Upper lobe of right lung (tissue), 1 donor: ENCODE data around the gene SFT2D3. TPM values are rescaled to one million over a fixed set of nuclear protein-coding genes. Genes with fewer than 3 reads are reported as not detected.

Experiments used
- ATAC-seq: fragments of 200-7000 bp; cut with Tn5 transposase; one replicate; pipeline ENCODE4 v1.9.1; 2020; ENCODE audit warnings: mild to moderate bottlenecking, moderate library complexity
- DNase-seq: peaks from one replicate; pipeline ENCODE4 v3.0.0-alpha.2; 2020
- H3K27ac ChIP-seq: fragments of 200-600 bp; one replicate; pipeline ENCODE4 v1.8.0; 2022
- H3K27me3 ChIP-seq: fragments of 200-600 bp; one replicate; pipeline ENCODE4 v1.8.0; 2022; ENCODE audit warnings: mild to moderate bottlenecking
- H3K36me3 ChIP-seq: fragments of 200-600 bp; one replicate; pipeline ENCODE4 v1.8.0; 2022
- H3K4me1 ChIP-seq: fragments of 200-600 bp; one replicate; pipeline ENCODE4 v1.8.0; 2022
- H3K4me3 ChIP-seq: fragments of 200-600 bp; one replicate; pipeline ENCODE4 v1.8.0; 2022; ENCODE audit warnings: mild to moderate bottlenecking
- H3K9me3 ChIP-seq: fragments of 200-600 bp; one replicate; pipeline ENCODE4 v1.8.0; 2022
- CTCF ChIP-seq: fragments of 200-600 bp; IDR thresholded peaks from one replicate; pipeline ENCODE4 v1.8.0; 2022; ENCODE audit warnings: antibody characterized with exemption
- intact Hi-C: fragments of 100-400 bp; cut with DNase I; formaldehyde crosslinking; loops from one replicate; pipeline ENCODE4 v1.11.0; 2022
- total RNA-seq: library from RNA; stranded (reverse); fragmentation: NEBNext Ultra II Directional; extraction: Animal tissue kit (Norgen Biotek cat#: 25700); gene quantifications from one replicate; pipeline ENCODE4 v1.2.1, GENCODE V29; 2021
- donor health status: DM: no; HTN: yes; CAD: no; lungs with severe emphysema.

The SFT2D3 gene
- total RNA-seq, 1 donor from 2014 or later, result 7.7 TPM

- no peaks in the 10 kb centered on the region for H3K27me3 ChIP-seq
- H3K36me3 ChIP-seq, result no peaks in the 10 kb centered on the region
- no peak for TF ChIP-seq CTCF
- ATAC-seq, result no peak
- no peak overlapping the region for H3K27ac ChIP-seq
- no peak overlapping the region for H3K4me3 ChIP-seq
- H3K4me1 ChIP-seq, result peaks cover 5% of the 10 kb centered on the region
- intact Hi-C loops, result no loop called here
- DNase-seq, result no peak
- no peaks in the 10 kb centered on the region for H3K9me3 ChIP-seq
Measured at GRCh38 chr2:127654838-127655175, 46.5 kb upstream of the SFT2D3 start.

GRCh38 chr2:127655209-127656073, 45.9 kb upstream of the SFT2D3 start:
- Histone ChIP-seq H3K9me3 (no peaks in the 10 kb centered on the region), H3K4me1 (peaks cover 5% of the 10 kb centered on the region), H3K36me3 (no peaks in the 10 kb centered on the region), H3K27me3 (no peaks in the 10 kb centered on the region), H3K4me3 (no peak overlapping the region), H3K27ac (peak overlapping the region; percentile 65)
- intact Hi-C loops, result no loop called here
- DNase-seq (no peak), ATAC-seq (no peak)
- TF ChIP-seq CTCF, result no peak

- TF ChIP-seq CTCF, result no peak
- Histone ChIP-seq H3K27ac (peak overlapping the region; percentile 73), H3K9me3 (no peaks in the 10 kb centered on the region), H3K4me3 (no peak overlapping the region), H3K4me1 (peaks cover 6% of the 10 kb centered on the region), H3K36me3 (no peaks in the 10 kb centered on the region), H3K27me3 (no peaks in the 10 kb centered on the region)
- intact Hi-C loops, result no loop called here
- ATAC-seq, result no peak
- no peak for DNase-seq
Measured at GRCh38 chr2:127656569-127657231, 44.6 kb upstream of the SFT2D3 start.

GRCh38 chr2:127657232-127657595, 44.1 kb upstream of the SFT2D3 start:
- intact Hi-C loops, result no loop called here
- DNase-seq (no peak), ATAC-seq (no peak)
- Histone ChIP-seq H3K9me3 (no peaks in the 10 kb centered on the region), H3K27ac (peak overlapping the region; percentile 73), H3K36me3 (no peaks in the 10 kb centered on the region), H3K4me1 (peaks cover 9% of the 10 kb centered on the region), H3K4me3 (no peak overlapping the region), H3K27me3 (no peaks in the 10 kb centered on the region)
- TF ChIP-seq CTCF, result no peak

GRCh38 chr2:127658146-127658545, 43.2 kb upstream of the SFT2D3 start:
- intact Hi-C loops, result no loop called here
- Histone ChIP-seq H3K4me1 (peaks cover 12% of the 10 kb centered on the region), H3K36me3 (no peaks in the 10 kb centered on the region), H3K27ac (peak overlapping the region; percentile 73), H3K4me3 (no peak overlapping the region), H3K27me3 (no peaks in the 10 kb centered on the region), H3K9me3 (no peaks in the 10 kb centered on the region)
- TF ChIP-seq CTCF, result no peak
- DNase-seq (peak; percentile 28), ATAC-seq (no peak)
